Measurements from ENCODE around the gene EFHC1.
A peak's percentile ranks its signal among the peaks of the same experiment; 100 is the strongest.

Gene EFHC1

GRCh38 chr6:52516943-52517342, 96.8 kb downstream of the EFHC1 start:
- DNase-seq (ENCODE audit: low spot score): no peak
- Histone ChIP-seq H3K27ac (peak overlapping the region in 1 of 2 donors; percentile 83), H3K4me3 (no peak overlapping the region)
- TF ChIP-seq CTCF (IDR thresholded peaks at IDR 0.05): no peak

GRCh38 chr6:52517502-52518278, 97.5 kb downstream of the EFHC1 start:
- Histone ChIP-seq H3K27ac (peak overlapping the region; percentile 81 to 83), H3K4me3 (peak overlapping the region; percentile 46)
- DNase-seq (ENCODE audit: low spot score): peak; percentile 92
- TF ChIP-seq CTCF (IDR thresholded peaks at IDR 0.05): no peak

- Histone ChIP-seq H3K27ac (peak overlapping the region; percentile 81 to 83), H3K4me3 (peak overlapping the region; percentile 46)
- no peak for DNase-seq (ENCODE audit: low spot score)
- TF ChIP-seq CTCF (IDR thresholded peaks at IDR 0.05): no peak
These were observed 98.3 kb downstream of the EFHC1 start for GRCh38 chr6:52518279-52518945.

- no peak for TF ChIP-seq CTCF (IDR thresholded peaks at IDR 0.05)
- DNase-seq (ENCODE audit: low spot score): no peak
- H3K27ac ChIP-seq: no peak overlapping the region
- H3K4me3 ChIP-seq: no peak overlapping the region
These were observed 99.5 kb downstream of the EFHC1 start for GRCh38 chr6:52519618-52520017.

- peak overlapping the region; percentile 20 for H3K4me3 ChIP-seq
- H3K27ac ChIP-seq: peak overlapping the region; percentile 70 to 84
- TF ChIP-seq CTCF (IDR thresholded peaks at IDR 0.05): no peak
- peak; percentile 81 for DNase-seq (ENCODE audit: low spot score)
These were observed 102.0 kb downstream of the EFHC1 start for GRCh38 chr6:52522151-52522626.

- Histone ChIP-seq H3K27ac (peak overlapping the region; percentile 70 to 84), H3K4me3 (peak overlapping the region; percentile 4)
- DNase-seq (ENCODE audit: low spot score): no peak
- no peak for TF ChIP-seq CTCF (IDR thresholded peaks at IDR 0.05)
These were observed 102.5 kb downstream of the EFHC1 start for GRCh38 chr6:52522655-52523054.
